ENCODE measurements around the gene RYR2.

DNA sequence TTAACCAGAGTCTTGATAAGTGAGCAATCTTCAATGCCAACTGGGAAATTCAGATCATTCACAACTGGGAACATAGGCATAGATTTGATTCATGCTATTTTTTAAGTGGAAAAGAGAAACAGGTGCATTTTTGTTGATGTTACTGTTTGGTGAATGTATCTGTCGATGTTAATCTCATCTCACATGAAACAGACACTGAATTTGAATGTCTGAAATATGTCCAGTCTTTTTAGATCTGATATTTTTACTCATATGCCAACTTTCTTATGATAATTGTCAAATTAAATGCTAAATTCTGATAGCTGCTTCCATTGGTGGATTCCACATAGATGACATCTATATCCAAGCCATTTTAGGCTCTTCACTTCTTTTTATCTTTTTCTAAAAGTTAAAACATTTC is 213.1 kb downstream of the RYR2 start:
- TF ChIP-seq, protein P1, sequence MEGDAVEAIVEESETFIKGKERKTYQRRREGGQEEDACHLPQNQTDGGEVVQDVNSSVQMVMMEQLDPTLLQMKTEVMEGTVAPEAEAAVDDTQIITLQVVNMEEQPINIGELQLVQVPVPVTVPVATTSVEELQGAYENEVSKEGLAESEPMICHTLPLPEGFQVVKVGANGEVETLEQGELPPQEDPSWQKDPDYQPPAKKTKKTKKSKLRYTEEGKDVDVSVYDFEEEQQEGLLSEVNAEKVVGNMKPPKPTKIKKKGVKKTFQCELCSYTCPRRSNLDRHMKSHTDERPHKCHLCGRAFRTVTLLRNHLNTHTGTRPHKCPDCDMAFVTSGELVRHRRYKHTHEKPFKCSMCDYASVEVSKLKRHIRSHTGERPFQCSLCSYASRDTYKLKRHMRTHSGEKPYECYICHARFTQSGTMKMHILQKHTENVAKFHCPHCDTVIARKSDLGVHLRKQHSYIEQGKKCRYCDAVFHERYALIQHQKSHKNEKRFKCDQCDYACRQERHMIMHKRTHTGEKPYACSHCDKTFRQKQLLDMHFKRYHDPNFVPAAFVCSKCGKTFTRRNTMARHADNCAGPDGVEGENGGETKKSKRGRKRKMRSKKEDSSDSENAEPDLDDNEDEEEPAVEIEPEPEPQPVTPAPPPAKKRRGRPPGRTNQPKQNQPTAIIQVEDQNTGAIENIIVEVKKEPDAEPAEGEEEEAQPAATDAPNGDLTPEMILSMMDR (conservative IDR thresholded peaks at IDR 0.05; ENCODE audit: low read depth, low read length): no peak
- TF ChIP-seq EZH2 (IDR thresholded peaks at IDR 0.05; ENCODE audit: borderline replicate concordance, low read depth, low read length, poor library complexity, severe bottlenecking): no peak

Data from A673 (cell line).